Liver (tissue), 9 donors: ENCODE results near the gene AGO1. TPM values are rescaled to one million over a fixed set of nuclear protein-coding genes. Genes with fewer than 3 reads are reported as not detected.

ENCODE experiments used
- DNase-seq: peaks from one replicate; pipeline ENCODE4 v3.0.0-alpha.2; 2017; ENCODE audit warnings: low spot score
- H3K27ac ChIP-seq, 2 donors: one replicate each; pipeline ENCODE4 v1.7.0; 2013; ENCODE audit warnings: inconsistent platforms in 2 of 2, low read length in 2 of 2, control low read depth in 1 of 2, low read depth in 1 of 2, mild to moderate bottlenecking in 1 of 2
- H3K27me3 ChIP-seq, 4 donors: one replicate each; pipeline versions ENCODE4 v1.6.1 to v1.7.0; 2013; ENCODE audit warnings: low read length in 3 of 4, inconsistent platforms in 1 of 4, mild to moderate bottlenecking in 1 of 4, moderate library complexity in 1 of 4; ENCODE audit not compliant: control insufficient read depth in 4 of 4, insufficient read depth in 4 of 4
- H3K36me3 ChIP-seq, 4 donors: one replicate each; pipeline versions ENCODE4 v1.6.1 to v1.7.0; 2013; ENCODE audit warnings: low read length in 3 of 4, mild to moderate bottlenecking in 3 of 4, low read depth in 1 of 4, moderate library complexity in 1 of 4; ENCODE audit not compliant: control insufficient read depth in 4 of 4, insufficient read depth in 3 of 4
- H3K4me1 ChIP-seq, 4 donors: one replicate each; pipeline versions ENCODE4 v1.6.1 to v1.7.0; 2013; ENCODE audit warnings: low read length in 3 of 4, mild to moderate bottlenecking in 3 of 4, moderate library complexity in 1 of 4; ENCODE audit not compliant: control insufficient read depth in 4 of 4, insufficient read depth in 4 of 4
- H3K4me3 ChIP-seq, 3 donors: one replicate each; pipeline versions ENCODE4 v1.6.1 to v1.7.0; 2013; ENCODE audit warnings: low read length in 3 of 3, control low read depth in 1 of 3, low read depth in 1 of 3, mild to moderate bottlenecking in 1 of 3
- H3K9ac ChIP-seq, 2 donors: one replicate each; pipeline ENCODE4 v1.7.0; 2013; ENCODE audit warnings: low read length in 2 of 2, mild to moderate bottlenecking in 2 of 2, moderate library complexity in 2 of 2, control low read depth in 1 of 2, low read depth in 1 of 2
- H3K9me3 ChIP-seq, 4 donors: one replicate each; pipeline versions ENCODE4 v1.6.1 to v1.7.0; 2013; ENCODE audit warnings: low read length in 3 of 4; ENCODE audit not compliant: control insufficient read depth in 4 of 4
- EGR1 ChIP-seq, 2 donors: IDR thresholded peaks; 2 replicates each; pipeline ENCODE4 v1.6.1; 2016 to 2018; ENCODE audit warnings: antibody characterized with exemption in 2 of 2, low read depth in 2 of 2
- FOXA2 ChIP-seq: IDR thresholded peaks from 2 replicates; pipeline ENCODE4 v1.6.1; 2016; ENCODE audit warnings: antibody characterized with exemption
- HNF4A ChIP-seq, 2 donors: conservative IDR thresholded peaks; 2 replicates each; pipeline ENCODE4 v1.6.1; 2016; ENCODE audit warnings: antibody characterized with exemption in 2 of 2, mild to moderate bottlenecking in 2 of 2
- HNF4G ChIP-seq: IDR thresholded peaks from 2 replicates; pipeline ENCODE4 v1.6.1; 2016; ENCODE audit warnings: antibody characterized with exemption
- JUND ChIP-seq, 2 donors: IDR thresholded peaks; 2 replicates each; pipeline ENCODE4 v1.6.1; 2016; ENCODE audit warnings: antibody characterized with exemption in 2 of 2
- NR2F2 ChIP-seq: IDR thresholded peaks from 2 replicates; pipeline ENCODE4 v1.6.1; 2016; ENCODE audit warnings: antibody characterized with exemption
- RAD21 ChIP-seq, 2 donors: IDR thresholded peaks; 2 replicates each; pipeline ENCODE4 v1.6.1; 2016; ENCODE audit warnings: antibody characterized with exemption in 2 of 2, mild to moderate bottlenecking in 2 of 2
- SP1 ChIP-seq: IDR thresholded peaks from 2 replicates; pipeline ENCODE4 v1.6.1; 2018; ENCODE audit warnings: antibody characterized with exemption, mild to moderate bottlenecking
- YY1 ChIP-seq: IDR thresholded peaks from 2 replicates; pipeline ENCODE4 v1.6.1; 2016; ENCODE audit warnings: antibody characterized with exemption, mild to moderate bottlenecking
- WGBS: extraction: QIAGEN DNeasy Blood & Tissue Kit; methylation state at CpG from one replicate; pipeline ENCODE4 v1.1.7; 2013; 5-methylcytosine and 5-hydroxymethylcytosine counted together
- polyA plus RNA-seq, 2 donors: library from polyadenylated mRNA; stranded (reverse) in 1 of 2; unstranded in 1 of 2; fragments of 200-250 nt in 1 of 2; fragments of >200 nt in 1 of 2; fragmentation: Nextera tagmentation in 1 of 2; extraction: Ambion mirVana in 1 of 2; gene quantifications; one replicate each; pipeline versions ENCODE4 v1.2.1 to v1.2.3, GENCODE V29; 2013 to 2015
- total RNA-seq, 2 donors: library from RNA; depleted of rRNA; stranded (reverse); fragments of >200 nt; gene quantifications; one replicate each; pipeline ENCODE4 v1.2.3, GENCODE V29; 2014
- TF ChIP-seq, protein P1 (sequence below): IDR thresholded peaks from 2 replicates; pipeline ENCODE4 v1.6.1; 2016; ENCODE audit warnings: antibody characterized with exemption
- TF ChIP-seq, protein P2 (sequence below): IDR thresholded peaks from 2 replicates; pipeline ENCODE4 v1.6.1; 2016; ENCODE audit warnings: antibody characterized with exemption
- TF ChIP-seq, protein P3 (sequence below): fragments of 150-350 bp; IDR thresholded peaks from 2 replicates; pipeline ENCODE4 v1.5.1; 2017; ENCODE audit warnings: improper control_type of control experiment, low read depth, low read length; ENCODE audit not compliant: missing input control
- TF ChIP-seq, protein P4 (sequence below): IDR thresholded peaks from 2 replicates; pipeline ENCODE4 v1.6.1; 2016; ENCODE audit warnings: antibody characterized with exemption
- TF ChIP-seq, protein P5 (sequence below): IDR thresholded peaks from 2 replicates; pipeline ENCODE4 v1.6.1; 2016; ENCODE audit warnings: antibody characterized with exemption, mild to moderate bottlenecking
- donor health status: healthy.
- donor health status: healthy.
- donor health status: healthy.
- donor health status: healthy.
- donor health status: healthy.

Gene AGO1
- total and polyA plus RNA-seq, 4 donors, result 1.5 to 11.3 (median 4.9) TPM

DNA sequence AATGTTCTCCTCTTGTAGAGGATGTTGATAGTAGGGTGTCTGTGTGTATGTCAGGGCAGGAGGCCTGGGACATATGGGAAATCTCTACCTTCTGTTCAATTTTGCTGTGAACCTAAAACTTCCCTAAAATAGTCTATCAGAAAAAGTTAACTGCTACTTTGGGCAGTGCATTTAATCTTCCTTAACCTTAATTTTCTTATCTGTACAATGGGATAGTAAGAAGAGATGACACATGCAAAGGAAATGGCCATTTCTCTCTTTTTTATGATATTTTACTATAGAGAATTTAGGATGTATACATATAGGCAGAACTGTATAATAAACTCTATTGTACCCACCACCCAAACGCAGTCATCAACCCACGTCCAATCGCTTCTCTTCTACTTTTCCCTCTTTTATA is 56.5 kb downstream of the AGO1 start (continued):
- TF ChIP-seq, protein P1, sequence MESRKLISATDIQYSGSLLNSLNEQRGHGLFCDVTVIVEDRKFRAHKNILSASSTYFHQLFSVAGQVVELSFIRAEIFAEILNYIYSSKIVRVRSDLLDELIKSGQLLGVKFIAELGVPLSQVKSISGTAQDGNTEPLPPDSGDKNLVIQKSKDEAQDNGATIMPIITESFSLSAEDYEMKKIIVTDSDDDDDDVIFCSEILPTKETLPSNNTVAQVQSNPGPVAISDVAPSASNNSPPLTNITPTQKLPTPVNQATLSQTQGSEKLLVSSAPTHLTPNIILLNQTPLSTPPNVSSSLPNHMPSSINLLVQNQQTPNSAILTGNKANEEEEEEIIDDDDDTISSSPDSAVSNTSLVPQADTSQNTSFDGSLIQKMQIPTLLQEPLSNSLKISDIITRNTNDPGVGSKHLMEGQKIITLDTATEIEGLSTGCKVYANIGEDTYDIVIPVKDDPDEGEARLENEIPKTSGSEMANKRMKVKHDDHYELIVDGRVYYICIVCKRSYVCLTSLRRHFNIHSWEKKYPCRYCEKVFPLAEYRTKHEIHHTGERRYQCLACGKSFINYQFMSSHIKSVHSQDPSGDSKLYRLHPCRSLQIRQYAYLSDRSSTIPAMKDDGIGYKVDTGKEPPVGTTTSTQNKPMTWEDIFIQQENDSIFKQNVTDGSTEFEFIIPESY, result no peak
- no peak for TF ChIP-seq EGR1 (IDR thresholded peaks at IDR 0.05; ENCODE audit: low read depth in 2 of 2)
- TF ChIP-seq JUND (IDR thresholded peaks at IDR 0.05), result no peak
- no peak for TF ChIP-seq YY1
- no peak for TF ChIP-seq SP1
- TF ChIP-seq RAD21 (IDR thresholded peaks at IDR 0.05), result no peak
- TF ChIP-seq, protein P2, sequence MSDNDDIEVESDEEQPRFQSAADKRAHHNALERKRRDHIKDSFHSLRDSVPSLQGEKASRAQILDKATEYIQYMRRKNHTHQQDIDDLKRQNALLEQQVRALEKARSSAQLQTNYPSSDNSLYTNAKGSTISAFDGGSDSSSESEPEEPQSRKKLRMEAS, result no peak
- no peak for TF ChIP-seq HNF4G
- no peak for TF ChIP-seq HNF4A (conservative IDR thresholded peaks at IDR 0.05)

DNA sequence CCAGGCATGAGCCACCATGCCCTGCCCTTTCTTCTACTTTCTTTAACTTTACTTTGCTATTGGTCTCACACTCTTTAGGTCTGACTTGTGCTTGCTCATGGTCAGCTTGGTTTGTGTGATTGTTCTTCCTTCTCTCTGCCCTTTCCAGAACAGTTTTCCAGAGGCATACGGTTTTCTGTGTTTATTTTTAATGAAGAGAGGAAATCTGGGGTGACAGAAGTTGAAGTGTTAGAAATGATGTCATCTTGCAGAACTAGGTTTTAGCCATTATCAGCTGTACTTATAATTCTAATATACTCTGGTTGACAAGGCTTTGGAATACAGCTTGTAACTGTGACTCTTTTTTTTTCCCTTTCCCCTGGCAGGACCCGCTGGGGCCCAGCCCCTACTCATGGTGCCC is 62.3 kb downstream of the AGO1 start:
- H3K36me3 ChIP-seq, result peaks cover 0 to 3% (median 1%) of the 10 kb centered on the region in 4 donors
- H3K9ac ChIP-seq, result no peak overlapping the region
- TF ChIP-seq, protein P3, sequence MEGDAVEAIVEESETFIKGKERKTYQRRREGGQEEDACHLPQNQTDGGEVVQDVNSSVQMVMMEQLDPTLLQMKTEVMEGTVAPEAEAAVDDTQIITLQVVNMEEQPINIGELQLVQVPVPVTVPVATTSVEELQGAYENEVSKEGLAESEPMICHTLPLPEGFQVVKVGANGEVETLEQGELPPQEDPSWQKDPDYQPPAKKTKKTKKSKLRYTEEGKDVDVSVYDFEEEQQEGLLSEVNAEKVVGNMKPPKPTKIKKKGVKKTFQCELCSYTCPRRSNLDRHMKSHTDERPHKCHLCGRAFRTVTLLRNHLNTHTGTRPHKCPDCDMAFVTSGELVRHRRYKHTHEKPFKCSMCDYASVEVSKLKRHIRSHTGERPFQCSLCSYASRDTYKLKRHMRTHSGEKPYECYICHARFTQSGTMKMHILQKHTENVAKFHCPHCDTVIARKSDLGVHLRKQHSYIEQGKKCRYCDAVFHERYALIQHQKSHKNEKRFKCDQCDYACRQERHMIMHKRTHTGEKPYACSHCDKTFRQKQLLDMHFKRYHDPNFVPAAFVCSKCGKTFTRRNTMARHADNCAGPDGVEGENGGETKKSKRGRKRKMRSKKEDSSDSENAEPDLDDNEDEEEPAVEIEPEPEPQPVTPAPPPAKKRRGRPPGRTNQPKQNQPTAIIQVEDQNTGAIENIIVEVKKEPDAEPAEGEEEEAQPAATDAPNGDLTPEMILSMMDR, result no peak
- TF ChIP-seq JUND (IDR thresholded peaks at IDR 0.05) (no peak), SP1 (no peak), HNF4G (no peak), NR2F2 (no peak), FOXA2 (no peak)
- TF ChIP-seq, protein P4, sequence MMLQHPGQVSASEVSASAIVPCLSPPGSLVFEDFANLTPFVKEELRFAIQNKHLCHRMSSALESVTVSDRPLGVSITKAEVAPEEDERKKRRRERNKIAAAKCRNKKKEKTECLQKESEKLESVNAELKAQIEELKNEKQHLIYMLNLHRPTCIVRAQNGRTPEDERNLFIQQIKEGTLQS, result no peak
- TF ChIP-seq, protein P1, result no peak
- TF ChIP-seq, protein P5, sequence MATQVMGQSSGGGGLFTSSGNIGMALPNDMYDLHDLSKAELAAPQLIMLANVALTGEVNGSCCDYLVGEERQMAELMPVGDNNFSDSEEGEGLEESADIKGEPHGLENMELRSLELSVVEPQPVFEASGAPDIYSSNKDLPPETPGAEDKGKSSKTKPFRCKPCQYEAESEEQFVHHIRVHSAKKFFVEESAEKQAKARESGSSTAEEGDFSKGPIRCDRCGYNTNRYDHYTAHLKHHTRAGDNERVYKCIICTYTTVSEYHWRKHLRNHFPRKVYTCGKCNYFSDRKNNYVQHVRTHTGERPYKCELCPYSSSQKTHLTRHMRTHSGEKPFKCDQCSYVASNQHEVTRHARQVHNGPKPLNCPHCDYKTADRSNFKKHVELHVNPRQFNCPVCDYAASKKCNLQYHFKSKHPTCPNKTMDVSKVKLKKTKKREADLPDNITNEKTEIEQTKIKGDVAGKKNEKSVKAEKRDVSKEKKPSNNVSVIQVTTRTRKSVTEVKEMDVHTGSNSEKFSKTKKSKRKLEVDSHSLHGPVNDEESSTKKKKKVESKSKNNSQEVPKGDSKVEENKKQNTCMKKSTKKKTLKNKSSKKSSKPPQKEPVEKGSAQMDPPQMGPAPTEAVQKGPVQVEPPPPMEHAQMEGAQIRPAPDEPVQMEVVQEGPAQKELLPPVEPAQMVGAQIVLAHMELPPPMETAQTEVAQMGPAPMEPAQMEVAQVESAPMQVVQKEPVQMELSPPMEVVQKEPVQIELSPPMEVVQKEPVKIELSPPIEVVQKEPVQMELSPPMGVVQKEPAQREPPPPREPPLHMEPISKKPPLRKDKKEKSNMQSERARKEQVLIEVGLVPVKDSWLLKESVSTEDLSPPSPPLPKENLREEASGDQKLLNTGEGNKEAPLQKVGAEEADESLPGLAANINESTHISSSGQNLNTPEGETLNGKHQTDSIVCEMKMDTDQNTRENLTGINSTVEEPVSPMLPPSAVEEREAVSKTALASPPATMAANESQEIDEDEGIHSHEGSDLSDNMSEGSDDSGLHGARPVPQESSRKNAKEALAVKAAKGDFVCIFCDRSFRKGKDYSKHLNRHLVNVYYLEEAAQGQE, result no peak
- H3K4me3 ChIP-seq, result no peak overlapping the region
- WGBS, result 73% methylated on average over 2 of the region's 2 CpGs
- no peaks in the 10 kb centered on the region for H3K27me3 ChIP-seq
- H3K27ac ChIP-seq, result no peak overlapping the region
- peaks cover 0 to 3% (median 0%) of the 10 kb centered on the region in 4 donors for H3K4me1 ChIP-seq
- no peaks in the 10 kb centered on the region for H3K9me3 ChIP-seq
- DNase-seq, result no peak
